PC-3 (cell line): ENCODE results near the gene FMNL3. TPM values are rescaled to one million over a fixed set of nuclear protein-coding genes. Genes with fewer than 3 reads are reported as not detected.

Experiments
- ATAC-seq: fragments of 200-7000 bp; cut with Tn5 transposase; 2 replicates; pipeline ENCODE4 v1.9.1; 2020; ENCODE audit warnings: mild to moderate bottlenecking, moderate library complexity
- BruUV-seq: library from RNA; stranded (reverse); fragments of 400-500 nt; replicated peaks from 2 replicates; lab custom pipeline; 2021; lab: Mats Ljungman, UMichigan
- CTCF ChIA-PET: fragments of 300-600 bp; sonication (Branson Sonifier 250); formaldehyde crosslinking; loops from one replicate; lab custom pipeline; 2022; ENCODE audit warnings: antibody characterized with exemption; lab: Charles Lee
- POLR2A ChIA-PET: fragments of 300-600 bp; sonication (Branson Sonifier 250); formaldehyde crosslinking; loops from one replicate; lab custom pipeline; 2022; ENCODE audit warnings: antibody characterized with exemption; ENCODE audit not compliant: unreplicated experiment; lab: Charles Lee
- DNase-seq: peaks from one replicate; pipeline ENCODE4 v3.0.0-alpha.2; 2015
- H2AFZ ChIP-seq: fragments of 300-600 bp; sonication (generic); 2 replicates; pipeline ENCODE4 v1.6.0; 2016; ENCODE audit warnings: antibody characterized with exemption, low read length
- H3F3A ChIP-seq: fragments of 300-600 bp; sonication (generic); one replicate; pipeline ENCODE4 v1.6.0; 2017; ENCODE audit warnings: antibody characterized with exemption, low read length, control low read depth, mild to moderate bottlenecking; ENCODE audit not compliant: unreplicated experiment
- H3K27ac ChIP-seq: fragments of 300-600 bp; sonication (generic); 2 replicates; pipeline ENCODE4 v1.5.1; 2016; ENCODE audit warnings: mild to moderate bottlenecking, low read length
- H3K27me3 ChIP-seq: fragments of 300-600 bp; sonication (generic); 2 replicates; pipeline ENCODE4 v1.6.1; 2016; ENCODE audit warnings: low read length, mixed read lengths
- H3K36me3 ChIP-seq: fragments of 300-600 bp; sonication (generic); 2 replicates; pipeline ENCODE4 v1.6.1; 2016; ENCODE audit warnings: low read depth, mixed run types, low read length, mixed read lengths
- H3K4me1 ChIP-seq: fragments of 300-600 bp; sonication (generic); 2 replicates; pipeline ENCODE4 v1.5.1; 2016; ENCODE audit warnings: low read length; ENCODE audit not compliant: insufficient read depth
- H3K4me2 ChIP-seq: fragments of 300-600 bp; sonication (generic); 2 replicates; pipeline ENCODE4 v1.6.0; 2016; ENCODE audit warnings: low read length
- H3K4me3 ChIP-seq: fragments of 300-600 bp; sonication (generic); 2 replicates; pipeline ENCODE4 v1.5.1; 2016; ENCODE audit warnings: mild to moderate bottlenecking, low read length, mixed read lengths
- H3K79me2 ChIP-seq: fragments of 300-600 bp; sonication (generic); 2 replicates; pipeline ENCODE4 v1.6.1; 2017; ENCODE audit warnings: low read length, mixed read lengths
- H3K9ac ChIP-seq: fragments of 300-600 bp; sonication (generic); 2 replicates; pipeline ENCODE4 v1.6.0; 2016; ENCODE audit warnings: mild to moderate bottlenecking, low read length
- H3K9me2 ChIP-seq: fragments of 300-600 bp; sonication (generic); replicated peaks from 2 replicates; pipeline ENCODE4 v1.6.1; 2016; ENCODE audit warnings: mixed run types, low read length, mixed read lengths
- H3K9me3 ChIP-seq: fragments of 300-600 bp; sonication (generic); 2 replicates; pipeline ENCODE4 v1.6.1; 2016; ENCODE audit warnings: low read length, mixed read lengths
- H4K20me1 ChIP-seq: fragments of 300-600 bp; sonication (generic); 2 replicates; pipeline ENCODE4 v1.6.1; 2016; ENCODE audit warnings: low read length, mixed read lengths
- CTCF ChIP-seq: fragments of 300-600 bp; sonication (generic); conservative IDR thresholded peaks from 2 replicates; pipeline ENCODE4 v1.5.1; 2017; ENCODE audit warnings: antibody characterized with exemption, low read depth, mild to moderate bottlenecking, low read length
- EZH2 ChIP-seq: fragments of 300-600 bp; sonication (generic); IDR thresholded peaks from one replicate; pipeline ENCODE4 v1.6.1; 2017; ENCODE audit warnings: antibody characterized with exemption, mild to moderate bottlenecking, low read length; ENCODE audit not compliant: unreplicated experiment
- EZH2phosphoT487 ChIP-seq: fragments of 300-600 bp; sonication (generic); IDR thresholded peaks from 2 replicates; pipeline ENCODE4 v1.6.1; 2018; ENCODE audit warnings: mild to moderate bottlenecking, antibody characterized with exemption, low read length, borderline replicate concordance
- intact Hi-C: fragments of 100-400 bp; cut with micrococcal nuclease; formaldehyde crosslinking; loops from 2 replicates; pipeline ENCODE4 v1.9.0; 2023
- total RNA-seq: library from RNA; depleted of rRNA; stranded (reverse); fragments of >200 nt; gene quantifications from 2 replicates; pipeline ENCODE4 v1.2.3, GENCODE V29; 2014

Gene FMNL3
- total RNA-seq, 1 experiment from 2014 or later, result 6.2 TPM

- H3K36me3 ChIP-seq, result no peaks in the 10 kb centered on the region
- no peaks in the 10 kb centered on the region for H4K20me1 ChIP-seq
- no peaks in the 10 kb centered on the region for H3K9me2 ChIP-seq
- no peaks in the 10 kb centered on the region for H3K79me2 ChIP-seq
- no peaks in the 10 kb centered on the region for H3K4me1 ChIP-seq
- H2AFZ ChIP-seq, result no peak overlapping the region
- no peaks in the 10 kb centered on the region for H3K9me3 ChIP-seq
- no peaks in the 10 kb centered on the region for H3K27me3 ChIP-seq
- H3K4me3 ChIP-seq, result no peak overlapping the region
- TF ChIP-seq EZH2 (no peak), CTCF (no peak), EZH2phosphoT487 (no peak)
- no peak overlapping the region for H3K9ac ChIP-seq
- no peak overlapping the region for H3K4me2 ChIP-seq
- intact Hi-C loops, result no loop called here
- POLR2A ChIA-PET, result no interaction called here
- no peak for DNase-seq
- no peak overlapping the region for H3K27ac ChIP-seq
- no TSS peak for BruUV-seq
- no peak for ATAC-seq
- H3F3A ChIP-seq, result no peaks in the 10 kb centered on the region
- CTCF ChIA-PET, result no interaction called here
Observed at GRCh38 chr12:49683599-49684309, 23.5 kb downstream of the FMNL3 start.

GRCh38 chr12:49680075-49680474 is 27.1 kb downstream of the FMNL3 start:
- H3K9me3 ChIP-seq, result no peaks in the 10 kb centered on the region
- ChIA-PET CTCF (no interaction called here), POLR2A (no interaction called here)
- H3K27me3 ChIP-seq, result no peaks in the 10 kb centered on the region
- DNase-seq (no peak), ATAC-seq (no peak)
- H3K27ac ChIP-seq, result no peak overlapping the region
- H3K79me2 ChIP-seq, result no peaks in the 10 kb centered on the region
- no peak overlapping the region for H3K4me2 ChIP-seq
- H3F3A ChIP-seq, result no peaks in the 10 kb centered on the region
- TF ChIP-seq EZH2 (no peak), EZH2phosphoT487 (no peak), CTCF (no peak)
- H3K4me1 ChIP-seq, result no peaks in the 10 kb centered on the region
- no peaks in the 10 kb centered on the region for H4K20me1 ChIP-seq
- no peaks in the 10 kb centered on the region for H3K9me2 ChIP-seq
- intact Hi-C loops, result no loop called here
- no peaks in the 10 kb centered on the region for H3K36me3 ChIP-seq
- H3K9ac ChIP-seq, result no peak overlapping the region
- no peak overlapping the region for H3K4me3 ChIP-seq
- BruUV-seq, result no TSS peak
- H2AFZ ChIP-seq, result no peak overlapping the region

GRCh38 chr12:49678711-49679110 is 28.5 kb downstream of the FMNL3 start:
- no peak overlapping the region for H3K9ac ChIP-seq
- DNase-seq (no peak), ATAC-seq (no peak)
- H3K79me2 ChIP-seq, result no peaks in the 10 kb centered on the region
- CTCF ChIA-PET, result no interaction called here
- BruUV-seq, result no TSS peak
- H3K9me2 ChIP-seq, result no peaks in the 10 kb centered on the region
- H2AFZ ChIP-seq, result no peak overlapping the region
- H3K36me3 ChIP-seq, result no peaks in the 10 kb centered on the region
- H3K4me2 ChIP-seq, result no peak overlapping the region
- no peaks in the 10 kb centered on the region for H3F3A ChIP-seq
- TF ChIP-seq CTCF (no peak), EZH2 (no peak), EZH2phosphoT487 (no peak)
- H4K20me1 ChIP-seq, result no peaks in the 10 kb centered on the region
- POLR2A ChIA-PET, result no interaction called here
- intact Hi-C loops, result no loop called here
- H3K27me3 ChIP-seq, result no peaks in the 10 kb centered on the region
- H3K4me1 ChIP-seq, result no peaks in the 10 kb centered on the region
- no peak overlapping the region for H3K27ac ChIP-seq
- no peaks in the 10 kb centered on the region for H3K9me3 ChIP-seq
- H3K4me3 ChIP-seq, result no peak overlapping the region
